Measurements from ENCODE around the gene SLF2.

GRCh38 chr10:100966887-100967286 is 54.1 kb downstream of the SLF2 start:
- TF ChIP-seq CTCF (IDR thresholded peaks at IDR 0.05) (no peak), POLR2A (IDR thresholded peaks at IDR 0.05) (no peak), POLR2AphosphoS5 (IDR thresholded peaks at IDR 0.05) (no peak)

Data from prostate gland (tissue), 2 donors.